Smooth muscle cell of trachea (primary cell): ENCODE results near the gene CLEC1A. TPM values are rescaled to one million over a fixed set of nuclear protein-coding genes. Genes with fewer than 3 reads are reported as not detected.

Experiments used
- total RNA-seq: library from RNA; depleted of rRNA; stranded (reverse); fragments of >200 nt; gene quantifications from 2 replicates; pipeline ENCODE4 v1.2.1, GENCODE V29; 2014

CLEC1A gene, protein sequence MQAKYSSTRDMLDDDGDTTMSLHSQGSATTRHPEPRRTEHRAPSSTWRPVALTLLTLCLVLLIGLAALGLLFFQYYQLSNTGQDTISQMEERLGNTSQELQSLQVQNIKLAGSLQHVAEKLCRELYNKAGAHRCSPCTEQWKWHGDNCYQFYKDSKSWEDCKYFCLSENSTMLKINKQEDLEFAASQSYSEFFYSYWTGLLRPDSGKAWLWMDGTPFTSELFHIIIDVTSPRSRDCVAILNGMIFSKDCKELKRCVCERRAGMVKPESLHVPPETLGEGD
- not detected in 2 replicates for total RNA-seq

DNA sequence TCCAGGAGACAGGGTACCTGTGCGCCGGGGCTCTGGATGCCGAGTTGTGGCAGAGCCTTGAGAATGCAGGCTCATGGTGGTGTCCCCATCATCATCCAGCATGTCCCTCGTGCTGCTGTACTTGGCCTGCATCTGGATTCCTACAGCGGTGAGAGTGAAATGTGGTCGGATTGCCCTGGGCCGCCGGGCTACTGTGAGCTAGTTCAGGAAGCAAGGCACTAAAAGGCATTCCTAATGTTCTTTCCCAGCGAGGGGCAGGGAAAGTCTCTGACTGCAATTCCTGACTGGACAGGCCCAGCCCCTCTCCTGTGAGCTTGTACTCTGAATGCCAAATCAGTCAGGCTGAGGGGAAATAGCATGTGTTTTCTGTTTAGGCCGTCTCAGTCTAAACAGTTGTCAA is at the start of gene CLEC1A:
CLEC1A (minus strand) TSS at position 195 of the 400 bp plus-strand sequence; CDS start at position 132, 63 bp downstream.

DNA sequence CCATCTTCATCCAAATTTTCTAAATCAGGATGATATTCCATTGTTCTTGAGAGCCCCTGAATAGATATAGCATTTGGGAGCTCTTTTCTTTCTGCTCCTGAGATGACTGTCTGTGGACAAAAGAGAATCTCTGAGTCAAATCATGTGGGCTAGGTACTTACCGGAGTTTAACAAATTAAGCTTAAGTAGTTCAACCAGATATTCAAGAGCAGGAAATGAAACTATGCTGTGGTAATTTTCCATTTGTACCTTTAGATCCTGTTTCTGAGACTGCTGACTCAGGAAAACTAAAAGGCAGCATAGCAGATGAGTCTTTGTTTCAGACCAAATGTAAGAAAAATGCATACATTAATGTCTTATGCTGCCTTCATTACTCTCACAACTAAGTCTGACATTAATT is 31.3 kb upstream of the CLEC1A start, which contains the start of gene CLEC7A:
CLEC7A (minus strand) TSS at position 158 of the 400 bp plus-strand sequence; CDS start at position 41, 117 bp downstream.

DNA sequence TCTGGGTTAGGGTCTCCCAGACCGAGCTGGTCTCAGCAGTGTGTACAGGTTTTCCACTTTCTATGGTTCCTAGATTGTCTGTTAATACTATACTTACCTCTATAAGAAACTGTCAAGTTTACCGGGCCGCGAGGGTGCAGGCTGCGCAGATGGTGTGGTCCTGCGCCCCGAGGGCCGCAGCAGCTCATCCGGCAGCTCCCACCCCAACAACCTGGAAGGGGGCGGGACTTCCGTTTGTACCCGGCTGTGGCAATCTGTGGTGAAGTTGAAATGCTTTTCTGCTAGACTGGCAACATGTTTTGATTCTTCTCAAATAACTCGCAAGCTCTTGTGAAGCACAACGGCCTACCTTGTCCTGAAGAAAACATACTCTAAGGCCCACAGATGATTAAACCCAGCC is 68.3 kb downstream of the CLEC1A start, which contains the start of gene CLEC9A:
CLEC9A (plus strand) TSS at position 237 of the 400 bp plus-strand sequence. CDS start 22,006 bp downstream, outside the sequence.

Other genes with a start within 250 kb of the CLEC1A start
- gene CLEC2B, start 229.6 kb downstream of the CLEC1A start, total RNA-seq = 14.2 and 19.3 TPM in 2 replicates
- gene KLRF2, start 217.5 kb downstream of the CLEC1A start, total RNA-seq = not detected in 2 replicates
- gene CLEC2A, start 166.6 kb downstream of the CLEC1A start, total RNA-seq = not detected in 2 replicates
- not detected in 2 replicates for gene CLEC12A, start 127.6 kb downstream of the CLEC1A start, total RNA-seq
- gene CLEC1B, start 99.9 kb downstream of the CLEC1A start, total RNA-seq = not detected in 2 replicates
- 0.17 TPM in 1 of 2 replicates, not detected in the other for gene CLEC12B, start 88.4 kb downstream of the CLEC1A start, total RNA-seq
- not detected in 2 replicates for gene CLEC9A, start 68.3 kb downstream of the CLEC1A start, total RNA-seq
- gene CLEC7A, start 31.2 kb upstream of the CLEC1A start, total RNA-seq = not detected in 2 replicates
- gene OLR1, start 73.1 kb upstream of the CLEC1A start, total RNA-seq = under 0.01 TPM in 1 of 2 replicates, not detected in the other
- gene TMEM52B, start 80.0 kb upstream of the CLEC1A start, total RNA-seq = under 0.01 TPM in 1 of 2 replicates, not detected in the other
- 51.6 and 116 TPM in 2 replicates for gene GABARAPL1, start 113.9 kb upstream of the CLEC1A start, total RNA-seq
- gene KLRD1, start 208.9 kb upstream of the CLEC1A start, total RNA-seq = 0.15 and 0.66 TPM in 2 replicates